GM23338 (cell line): ENCODE results near the gene LYZL6. TPM values are rescaled to one million over a fixed set of nuclear protein-coding genes. Genes with fewer than 3 reads are reported as not detected.

Experiments
- ATAC-seq: fragments of 200-7000 bp; cut with Tn5 transposase; 3 replicates; pipeline ENCODE4 v1.9.1; 2020
- DNase-seq: peaks from one replicate; pipeline ENCODE4 v3.0.0-alpha.2; 2015; ENCODE audit warnings: low spot score
- H2AFZ ChIP-seq: fragments of 200-600 bp; sonication (generic); 2 replicates; pipeline ENCODE4 v1.8.0; 2016; ENCODE audit warnings: antibody characterized with exemption, mild to moderate bottlenecking, moderate library complexity
- H3F3A ChIP-seq: fragments of 200-600 bp; sonication (generic); replicated peaks from 2 replicates; pipeline ENCODE4 v1.8.0; 2017; ENCODE audit warnings: antibody characterized with exemption, mixed run types, low read depth
- H3K27ac ChIP-seq: fragments of 200-600 bp; sonication (generic); 2 replicates; pipeline ENCODE4 v1.6.1; 2016; ENCODE audit warnings: low read depth
- H3K27me3 ChIP-seq: fragments of 200-600 bp; sonication (generic); 2 replicates; pipeline ENCODE4 v1.8.0; 2016; ENCODE audit warnings: mild to moderate bottlenecking, mixed run types, moderate library complexity; ENCODE audit not compliant: insufficient read depth
- H3K36me3 ChIP-seq: fragments of 200-600 bp; sonication (generic); 2 replicates; pipeline ENCODE4 v1.8.0; 2016; ENCODE audit warnings: mild to moderate bottlenecking; ENCODE audit not compliant: insufficient read depth
- H3K4me1 ChIP-seq: fragments of 200-600 bp; sonication (generic); 2 replicates; pipeline ENCODE4 v1.8.0; 2016; ENCODE audit warnings: mild to moderate bottlenecking, moderate library complexity; ENCODE audit not compliant: insufficient read depth
- H3K4me2 ChIP-seq: fragments of 200-600 bp; sonication (generic); 2 replicates; pipeline ENCODE4 v1.7.1; 2017; ENCODE audit warnings: mixed run types
- H3K4me3 ChIP-seq: fragments of 200-600 bp; sonication (generic); 2 replicates; pipeline ENCODE4 v1.6.1; 2016; ENCODE audit warnings: mixed run types
- H3K79me2 ChIP-seq: fragments of 200-600 bp; sonication (generic); replicated peaks from 2 replicates; pipeline ENCODE4 v1.8.0; 2017; ENCODE audit warnings: mild to moderate bottlenecking; ENCODE audit not compliant: insufficient read depth
- H3K9me2 ChIP-seq: fragments of 200-600 bp; sonication (generic); 2 replicates; pipeline ENCODE4 v1.8.0; 2017; ENCODE audit not compliant: insufficient read depth
- H4K20me1 ChIP-seq: fragments of 200-600 bp; sonication (generic); replicated peaks from 2 replicates; pipeline ENCODE4 v1.8.0; 2017; ENCODE audit warnings: mild to moderate bottlenecking; ENCODE audit not compliant: insufficient read depth
- H3K27ac Mint-ChIP-seq: 2 replicates; pipeline ENCODE4 v1.8.0; 2020; ENCODE audit warnings: inconsistent platforms, mild to moderate bottlenecking, moderate library complexity, mixed read lengths
- H3K27me3 Mint-ChIP-seq: 3 replicates; pipeline ENCODE4 v1.8.0; 2022; ENCODE audit warnings: low read depth, mild to moderate bottlenecking, moderate library complexity, mixed read lengths, inconsistent platforms; ENCODE audit not compliant: insufficient read depth, poor library complexity
- H3K36me3 Mint-ChIP-seq: 3 replicates; pipeline ENCODE4 v1.8.0; 2021; ENCODE audit warnings: low read depth, mild to moderate bottlenecking, inconsistent platforms, moderate library complexity, mixed read lengths
- H3K4me1 Mint-ChIP-seq: 3 replicates; pipeline ENCODE4 v1.8.0; 2020; ENCODE audit warnings: mild to moderate bottlenecking, inconsistent platforms, mixed read lengths
- H3K4me3 Mint-ChIP-seq: 3 replicates; pipeline ENCODE4 v1.8.0; 2021; ENCODE audit warnings: moderate library complexity, mild to moderate bottlenecking, inconsistent platforms, mixed read lengths
- H3K9me3 Mint-ChIP-seq: 3 replicates; pipeline ENCODE4 v1.8.0; 2020; ENCODE audit warnings: moderate library complexity, mild to moderate bottlenecking, inconsistent platforms, mixed read lengths
- ETS1 ChIP-seq: IDR thresholded peaks from 2 replicates; pipeline ENCODE4 v1.6.1; 2016; ENCODE audit warnings: antibody characterized with exemption
- EZH2 ChIP-seq: fragments of 200-600 bp; sonication (generic); IDR thresholded peaks from one replicate; pipeline ENCODE4 v1.8.0; 2017; ENCODE audit warnings: antibody characterized with exemption, mild to moderate bottlenecking, low read depth; ENCODE audit not compliant: unreplicated experiment
- JUNB ChIP-seq: IDR thresholded peaks from one replicate; pipeline ENCODE4 v1.6.1; 2016; ENCODE audit warnings: antibody characterized with exemption; ENCODE audit not compliant: unreplicated experiment
- NANOG ChIP-seq: IDR thresholded peaks from 2 replicates; pipeline ENCODE4 v1.6.1; 2016; ENCODE audit warnings: antibody characterized with exemption, borderline replicate concordance
- STAT1 ChIP-seq: IDR thresholded peaks from one replicate; pipeline ENCODE4 v1.6.1; 2016; ENCODE audit warnings: antibody characterized with exemption; ENCODE audit not compliant: unreplicated experiment
- ZNF114 ChIP-seq: fragments of 250-450 bp; sonication (Bioruptor Pico); IDR thresholded peaks from 2 replicates; pipeline ENCODE4 v1.5.0; 2020; ENCODE audit warnings: mild to moderate bottlenecking, moderate library complexity
- ZNF462 ChIP-seq: fragments of 250-450 bp; sonication (Bioruptor Pico); IDR thresholded peaks from 2 replicates; pipeline ENCODE4 v1.5.0; 2020; ENCODE audit warnings: mild to moderate bottlenecking, moderate library complexity
- polyA plus RNA-seq: library from polyadenylated mRNA; unstranded; fragments of >200 nt; fragmentation: Nextera tagmentation; extraction: Ambion mirVana; gene quantifications from 2 replicates; pipeline ENCODE4 v1.2.1, GENCODE V29; 2016
- total RNA-seq: library from RNA; depleted of rRNA; stranded (reverse); fragments of >200 nt; shearing (Covaris generic); gene quantifications from 2 replicates; pipeline ENCODE4 v1.2.3, GENCODE V29; 2014
- TF ChIP-seq, protein P1 (sequence below), 2 experiments: fragments of 200-600 bp in 1 of 2; sonication (generic) in 1 of 2; conservative IDR thresholded peaks; 2 replicates each; pipeline versions ENCODE4 v1.5.1 to v1.6.1; 2016 to 2017; ENCODE audit warnings: antibody characterized with exemption in 2 of 2, low read depth in 2 of 2, mild to moderate bottlenecking in 2 of 2, moderate library complexity in 1 of 2

Gene LYZL6
- total and polyA plus RNA-seq, 2 experiments from 2014 or later, result not detected

- Histone ChIP-seq H3K4me1 (0 out of 2 replicates have a peak, but pooled peaks cover 4% of the 10 kb centered on the region), H3K79me2 (no peaks in the 10 kb centered on the region), H3K36me3 (no peaks in the 10 kb centered on the region), H3K27me3 (no peaks in the 10 kb centered on the region), H3K4me3 (no peak overlapping the region), H3K4me2 (no peak overlapping the region), H4K20me1 (no peaks in the 10 kb centered on the region), H2AFZ (peak overlapping the region; percentile 60; the same call in 1 of the 2 replicates), H3F3A (no peaks in the 10 kb centered on the region), H3K27ac (no peak overlapping the region), H3K9me2 (no peaks in the 10 kb centered on the region)
- no peaks in the 10 kb centered on the region for H3K9me3 Mint-ChIP-seq
- peak; percentile 95 for ATAC-seq
- DNase-seq, result peak; percentile 93
- peaks cover 2% of the 10 kb centered on the region for H3K27me3 Mint-ChIP-seq
- H3K4me3 Mint-ChIP-seq, result no peak overlapping the region
- H3K36me3 Mint-ChIP-seq, result no peaks in the 10 kb centered on the region
- H3K27ac Mint-ChIP-seq, result peak overlapping the region; percentile 56; the same call in 1 of the 2 replicates
- peaks cover 3% of the 10 kb centered on the region; the same call in 1 of the 3 replicates for H3K4me1 Mint-ChIP-seq
- no peak for TF ChIP-seq EZH2
- TF ChIP-seq, protein P1, sequence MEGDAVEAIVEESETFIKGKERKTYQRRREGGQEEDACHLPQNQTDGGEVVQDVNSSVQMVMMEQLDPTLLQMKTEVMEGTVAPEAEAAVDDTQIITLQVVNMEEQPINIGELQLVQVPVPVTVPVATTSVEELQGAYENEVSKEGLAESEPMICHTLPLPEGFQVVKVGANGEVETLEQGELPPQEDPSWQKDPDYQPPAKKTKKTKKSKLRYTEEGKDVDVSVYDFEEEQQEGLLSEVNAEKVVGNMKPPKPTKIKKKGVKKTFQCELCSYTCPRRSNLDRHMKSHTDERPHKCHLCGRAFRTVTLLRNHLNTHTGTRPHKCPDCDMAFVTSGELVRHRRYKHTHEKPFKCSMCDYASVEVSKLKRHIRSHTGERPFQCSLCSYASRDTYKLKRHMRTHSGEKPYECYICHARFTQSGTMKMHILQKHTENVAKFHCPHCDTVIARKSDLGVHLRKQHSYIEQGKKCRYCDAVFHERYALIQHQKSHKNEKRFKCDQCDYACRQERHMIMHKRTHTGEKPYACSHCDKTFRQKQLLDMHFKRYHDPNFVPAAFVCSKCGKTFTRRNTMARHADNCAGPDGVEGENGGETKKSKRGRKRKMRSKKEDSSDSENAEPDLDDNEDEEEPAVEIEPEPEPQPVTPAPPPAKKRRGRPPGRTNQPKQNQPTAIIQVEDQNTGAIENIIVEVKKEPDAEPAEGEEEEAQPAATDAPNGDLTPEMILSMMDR (conservative IDR thresholded peaks at IDR 0.05; ENCODE audit: low read depth in 2 of 2), result peak; percentile 76 to 88
Observed at GRCh38 chr17:35969558-35970380, 26.3 kb upstream of the LYZL6 start.

GRCh38 chr17:35968520-35969054 is 25.1 kb upstream of the LYZL6 start:
- no peak overlapping the region for H3K27ac Mint-ChIP-seq
- ATAC-seq (no peak), DNase-seq (no peak)
- H2AFZ ChIP-seq, result no peak overlapping the region
- no peak overlapping the region for H3K4me2 ChIP-seq
- peaks cover 2% of the 10 kb centered on the region for H3K27me3 Mint-ChIP-seq
- no peak overlapping the region for H3K27ac ChIP-seq
- no peaks in the 10 kb centered on the region for H4K20me1 ChIP-seq
- peaks cover 3% of the 10 kb centered on the region; the same call in 1 of the 3 replicates for H3K4me1 Mint-ChIP-seq
- H3K9me3 Mint-ChIP-seq, result no peaks in the 10 kb centered on the region
- H3K9me2 ChIP-seq, result no peaks in the 10 kb centered on the region
- H3K36me3 ChIP-seq, result no peaks in the 10 kb centered on the region
- no peaks in the 10 kb centered on the region for H3K36me3 Mint-ChIP-seq
- H3K4me3 ChIP-seq, result no peak overlapping the region
- H3F3A ChIP-seq, result no peaks in the 10 kb centered on the region
- no peaks in the 10 kb centered on the region for H3K27me3 ChIP-seq
- H3K4me1 ChIP-seq, result 0 out of 2 replicates have a peak, but pooled peaks cover 4% of the 10 kb centered on the region
- no peaks in the 10 kb centered on the region for H3K79me2 ChIP-seq
- no peak overlapping the region for H3K4me3 Mint-ChIP-seq
- TF ChIP-seq, protein P1 (conservative IDR thresholded peaks at IDR 0.05; ENCODE audit: low read depth in 2 of 2), result no peak
- TF ChIP-seq ZNF462 (no peak), JUNB (no peak), STAT1 (no peak), EZH2 (no peak), ZNF114 (CRISPR knock-in tag) (no peak), ETS1 (no peak), NANOG (no peak)
